ENCODE results near the gene SIPA1L2.

SIPA1L2 gene

GRCh38 chr1:232641507-232641906 is 11.6 kb upstream of the SIPA1L2 start:
- DNase-seq = no peak

- DNase-seq = no peak
These were observed 6.9 kb upstream of the SIPA1L2 start for GRCh38 chr1:232636799-232637198.

- DNase-seq = no peak
These were observed 5.9 kb upstream of the SIPA1L2 start for GRCh38 chr1:232635778-232636356.

GRCh38 chr1:232635279-232635678 is 5.3 kb upstream of the SIPA1L2 start:
- no peak for DNase-seq

- DNase-seq = no peak
These were observed 4.2 kb upstream of the SIPA1L2 start for GRCh38 chr1:232634096-232634495.

GRCh38 chr1:232630894-232631195 is 912 bp upstream of the SIPA1L2 start:
- DNase-seq = no peak

- DNase-seq = peak; percentile 24
These were observed 485 bp downstream of the SIPA1L2 start for GRCh38 chr1:232629250-232630046.

GRCh38 chr1:232628335-232629249 is 1.3 kb downstream of the SIPA1L2 start:
- no peak for DNase-seq

GRCh38 chr1:232627645-232628334 is 2.1 kb downstream of the SIPA1L2 start:
- DNase-seq = no peak

- DNase-seq = no peak
These were observed 2.8 kb downstream of the SIPA1L2 start for GRCh38 chr1:232627171-232627570.

- DNase-seq = no peak
These were observed 3.5 kb downstream of the SIPA1L2 start for GRCh38 chr1:232626452-232626851.

- DNase-seq = no peak
These were observed 4.5 kb downstream of the SIPA1L2 start for GRCh38 chr1:232625319-232625868.

- DNase-seq = no peak
These were observed 5.2 kb downstream of the SIPA1L2 start for GRCh38 chr1:232624546-232625281.

GRCh38 chr1:232622981-232623380 is 7.0 kb downstream of the SIPA1L2 start:
- no peak for DNase-seq

GRCh38 chr1:232622378-232622777 is 7.6 kb downstream of the SIPA1L2 start:
- no peak for DNase-seq

GRCh38 chr1:232621050-232621449 is 8.9 kb downstream of the SIPA1L2 start:
- DNase-seq = no peak

- DNase-seq = no peak
These were observed 9.5 kb downstream of the SIPA1L2 start for GRCh38 chr1:232620356-232620969.

GRCh38 chr1:232617237-232617636 is 12.7 kb downstream of the SIPA1L2 start:
- no peak for DNase-seq

GRCh38 chr1:232615306-232615800 is 14.6 kb downstream of the SIPA1L2 start:
- no peak for DNase-seq

GRCh38 chr1:232614811-232615210 is 15.1 kb downstream of the SIPA1L2 start:
- DNase-seq = no peak

- no peak for DNase-seq
These were observed 16.1 kb downstream of the SIPA1L2 start for GRCh38 chr1:232613752-232614381.
